ENCODE data around the gene MCM3. TPM values are rescaled to one million over a fixed set of nuclear protein-coding genes. Genes with fewer than 3 reads are reported as not detected.

MCM3 gene
- total RNA-seq, 3 donors from 2014 or later (not counting 1 experiment from before 2014, with no cell fraction given): 26.4 to 46.2 (median 31.5) TPM

DNA sequence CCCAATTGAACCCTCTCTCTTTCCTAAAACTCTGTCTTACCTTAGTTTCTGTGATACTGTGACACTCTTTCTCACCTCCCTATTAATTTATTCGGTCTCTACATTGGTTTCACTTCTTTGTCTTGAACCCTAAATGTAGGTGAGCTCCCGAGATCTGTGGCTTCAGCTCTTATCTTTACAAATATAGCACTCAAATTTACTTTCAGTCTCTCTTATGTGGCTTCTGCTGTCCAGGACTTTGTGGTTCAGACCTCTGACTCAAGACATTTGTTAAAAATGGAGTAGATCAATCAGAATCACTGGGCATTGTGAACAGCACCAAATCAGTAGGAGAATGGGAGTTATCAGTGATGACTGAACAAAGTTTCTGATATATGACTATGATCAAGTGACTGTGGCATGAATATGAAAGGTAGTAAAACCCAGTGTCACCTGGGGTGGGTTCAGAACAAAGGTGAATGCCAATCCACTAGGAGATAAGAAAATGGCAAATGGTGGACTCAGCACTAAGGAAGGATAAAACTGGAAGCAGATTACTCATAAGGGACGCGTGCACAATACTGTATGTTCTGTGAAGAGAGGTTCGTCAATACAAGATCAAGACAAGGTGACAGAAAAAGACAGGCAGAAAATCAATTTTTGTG is 67.5 kb downstream of the MCM3 start:
- intact Hi-C loops (cut with micrococcal nuclease): no loop called here
- H3K36me3 ChIP-seq (ENCODE audit: control insufficient read depth, insufficient read depth, low read length): no peaks in the 10 kb centered on the region
- no peak overlapping the region for H3K27ac Mint-ChIP-seq
- H3K27me3 Mint-ChIP-seq (ENCODE audit: low read depth in 2 of 2): peaks cover 15 to 35% of the 10 kb centered on the region in 2 donors
- H3K27ac ChIP-seq (ENCODE audit: low read length): no peak overlapping the region
- no peaks in the 10 kb centered on the region for H3K4me1 ChIP-seq (ENCODE audit: control insufficient read depth, insufficient read depth, low read length)
- H3K4me3 ChIP-seq (ENCODE audit: low read length): no peak overlapping the region
- no peaks in the 10 kb centered on the region for H3K36me3 Mint-ChIP-seq
- no peak overlapping the region for H3K4me3 Mint-ChIP-seq
- H3K9me3 ChIP-seq (ENCODE audit: control insufficient read depth, insufficient read depth, low read length): no peaks in the 10 kb centered on the region
- TF ChIP-seq, protein P1, sequence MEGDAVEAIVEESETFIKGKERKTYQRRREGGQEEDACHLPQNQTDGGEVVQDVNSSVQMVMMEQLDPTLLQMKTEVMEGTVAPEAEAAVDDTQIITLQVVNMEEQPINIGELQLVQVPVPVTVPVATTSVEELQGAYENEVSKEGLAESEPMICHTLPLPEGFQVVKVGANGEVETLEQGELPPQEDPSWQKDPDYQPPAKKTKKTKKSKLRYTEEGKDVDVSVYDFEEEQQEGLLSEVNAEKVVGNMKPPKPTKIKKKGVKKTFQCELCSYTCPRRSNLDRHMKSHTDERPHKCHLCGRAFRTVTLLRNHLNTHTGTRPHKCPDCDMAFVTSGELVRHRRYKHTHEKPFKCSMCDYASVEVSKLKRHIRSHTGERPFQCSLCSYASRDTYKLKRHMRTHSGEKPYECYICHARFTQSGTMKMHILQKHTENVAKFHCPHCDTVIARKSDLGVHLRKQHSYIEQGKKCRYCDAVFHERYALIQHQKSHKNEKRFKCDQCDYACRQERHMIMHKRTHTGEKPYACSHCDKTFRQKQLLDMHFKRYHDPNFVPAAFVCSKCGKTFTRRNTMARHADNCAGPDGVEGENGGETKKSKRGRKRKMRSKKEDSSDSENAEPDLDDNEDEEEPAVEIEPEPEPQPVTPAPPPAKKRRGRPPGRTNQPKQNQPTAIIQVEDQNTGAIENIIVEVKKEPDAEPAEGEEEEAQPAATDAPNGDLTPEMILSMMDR (IDR thresholded peaks at IDR 0.05): no peak
- peaks cover 62% of the 10 kb centered on the region for H3K27me3 ChIP-seq (ENCODE audit: control insufficient read depth, insufficient read depth, low read length)
- 64% methylated on average over 5 of the region's 5 CpGs for WGBS (ENCODE audit: insufficient coverage)
- ATAC-seq (no peak), DNase-seq (no peak)
- H3K4me1 Mint-ChIP-seq: peaks cover 6 to 8% of the 10 kb centered on the region in 2 donors
- H3K9me3 Mint-ChIP-seq: no peaks in the 10 kb centered on the region

DNA sequence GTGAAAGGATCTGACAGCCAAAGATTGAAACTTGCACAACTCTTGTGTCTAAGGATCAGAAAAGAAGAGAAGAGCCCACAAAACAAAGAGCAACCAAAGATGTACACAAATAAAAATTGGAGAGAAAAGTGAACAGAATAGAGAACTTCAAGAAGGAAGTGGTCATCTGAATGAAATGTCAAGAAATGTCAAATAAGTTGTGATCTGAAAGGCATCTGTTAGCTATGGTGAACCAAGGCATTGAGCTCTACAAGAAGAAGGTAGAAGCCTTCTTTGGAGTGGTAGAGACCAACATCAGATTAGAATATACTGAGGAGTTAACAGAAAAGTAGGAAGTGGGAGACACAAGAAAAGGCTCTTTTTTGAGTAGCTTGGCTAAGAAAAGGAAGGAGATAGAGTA is 68.8 kb downstream of the MCM3 start:
- no peaks in the 10 kb centered on the region for H3K4me1 ChIP-seq (ENCODE audit: control insufficient read depth, insufficient read depth, low read length)
- H3K27me3 ChIP-seq (ENCODE audit: control insufficient read depth, insufficient read depth, low read length): peaks cover 65% of the 10 kb centered on the region
- Mint-ChIP-seq H3K27me3 (ENCODE audit: low read depth in 2 of 2) (peaks cover 12 to 31% of the 10 kb centered on the region in 2 donors), H3K36me3 (no peaks in the 10 kb centered on the region), H3K9me3 (no peaks in the 10 kb centered on the region), H3K4me3 (no peak overlapping the region), H3K4me1 (no peaks in the 10 kb centered on the region), H3K27ac (no peak overlapping the region)
- intact Hi-C loops (cut with micrococcal nuclease): no loop called here
- H3K36me3 ChIP-seq (ENCODE audit: control insufficient read depth, insufficient read depth, low read length): no peaks in the 10 kb centered on the region
- no peak overlapping the region for H3K27ac ChIP-seq (ENCODE audit: low read length)
- no peaks in the 10 kb centered on the region for H3K9me3 ChIP-seq (ENCODE audit: control insufficient read depth, insufficient read depth, low read length)
- DNase-seq (no peak), ATAC-seq (no peak)
- TF ChIP-seq, protein P1 (IDR thresholded peaks at IDR 0.05): no peak
- H3K4me3 ChIP-seq (ENCODE audit: low read length): no peak overlapping the region

Other genes with a start within 250 kb of the MCM3 start
- gene PKHD1, start 197.1 kb downstream of the MCM3 start, total RNA-seq: not detected
- gene IL17A, start 98.4 kb downstream of the MCM3 start, total RNA-seq: not detected
- not detected for gene IL17F, start 40.2 kb downstream of the MCM3 start, total RNA-seq
- 1 to 10 TPM; 2.4 to 5.0 (median 4.6) TPM for gene PAQR8, start 77.4 kb upstream of the MCM3 start, total RNA-seq
- gene EFHC1, start 135.6 kb upstream of the MCM3 start, total RNA-seq: 10 to 100 TPM; 10.7 to 20.9 (median 13.7) TPM

All from natural killer cell (primary cell).